HEK293 (cell line): ENCODE measurements around the gene KRTAP5-2.
A peak's percentile ranks its signal among the peaks of the same experiment; 100 is the strongest.

Source experiments
- CTCF ChIA-PET: fragments of 350-600 bp; formaldehyde crosslinking; extraction: SDS; loops from one replicate; lab custom pipeline; 2021; ENCODE audit warnings: antibody characterized with exemption; lab: Yijun Ruan, JAX
- POLR2A ChIA-PET: fragments of 300-600 bp; formaldehyde crosslinking; extraction: SDS; loops from one replicate; lab custom pipeline; 2020; ENCODE audit warnings: antibody characterized with exemption, inconsistent platforms; lab: Yijun Ruan, JAX
- H3K27ac ChIP-seq: fragments of 200-500 bp; sonication (Bioruptor generic); 2 replicates; pipeline ENCODE4 v1.5.1; 2014; ENCODE audit warnings: low read depth, low read length, control low read depth, inconsistent platforms; ENCODE audit errors: extremely low read depth
- H3K36me3 ChIP-seq, 2 experiments: fragments of 200-500 bp in 1 of 2; sonication (Bioruptor generic) in 1 of 2; 1 replicate in 1 of 2; 2 replicates in 1 of 2; pipeline ENCODE4 v1.5.1; 2014 to 2017; ENCODE audit warnings: inconsistent platforms in 2 of 2, low read length in 2 of 2; ENCODE audit not compliant: control insufficient read depth in 2 of 2, insufficient read depth in 1 of 2
- H3K4me1 ChIP-seq: fragments of 200-500 bp; sonication (Bioruptor generic); 2 replicates; pipeline ENCODE4 v1.5.1; 2014; ENCODE audit warnings: mild to moderate bottlenecking, low read length, inconsistent platforms; ENCODE audit not compliant: control insufficient read depth, insufficient read depth
- H3K4me3 ChIP-seq: 2 replicates; pipeline ENCODE4 v1.5.1; 2011; ENCODE audit warnings: low read depth, mild to moderate bottlenecking, control low read depth, low read length, moderate library complexity
- H3K9me3 ChIP-seq: fragments of 200-500 bp; sonication (Bioruptor generic); 2 replicates; pipeline ENCODE4 v1.5.1; 2014; ENCODE audit warnings: low read depth, low read length, inconsistent platforms; ENCODE audit not compliant: control insufficient read depth, insufficient read depth
- BCL11B ChIP-seq: fragments of 450-650 bp; formaldehyde crosslinking; IDR thresholded peaks from 2 replicates; pipeline ENCODE4 v1.5.1; 2016; ENCODE audit warnings: low read depth, missing biosample characterization, missing genetic modification characterization
- IKZF3 ChIP-seq: fragments of 450-650 bp; IDR thresholded peaks from 2 replicates; pipeline ENCODE4 v1.5.0; 2018; ENCODE audit warnings: missing biosample characterization, mild to moderate bottlenecking, missing genetic modification characterization, moderate library complexity
- REPIN1 ChIP-seq: fragments of 450-650 bp; formaldehyde crosslinking; IDR thresholded peaks from 2 replicates; pipeline ENCODE4 v1.5.1; 2017; ENCODE audit warnings: missing biosample characterization, missing genetic modification characterization, low read depth
- SALL2 ChIP-seq: fragments of 450-650 bp; formaldehyde crosslinking; IDR thresholded peaks from 2 replicates; pipeline ENCODE4 v1.5.0; 2017; ENCODE audit warnings: missing biosample characterization, mild to moderate bottlenecking, missing genetic modification characterization, borderline replicate concordance
- SP3 ChIP-seq: fragments of 450-650 bp; formaldehyde crosslinking; IDR thresholded peaks from 2 replicates; pipeline ENCODE4 v1.5.1; 2016; ENCODE audit warnings: missing biosample characterization, missing genetic modification characterization
- TRIM28 ChIP-seq: IDR thresholded peaks from 2 replicates; pipeline ENCODE4 v1.6.1; 2011; ENCODE audit warnings: low read length, control low read depth, borderline replicate concordance
- TSHZ1 ChIP-seq: fragments of 450-650 bp; formaldehyde crosslinking; IDR thresholded peaks from 2 replicates; pipeline ENCODE4 v1.5.1; 2016; ENCODE audit warnings: missing biosample characterization, missing genetic modification characterization, borderline replicate concordance
- ZBTB20 ChIP-seq: fragments of 450-650 bp; formaldehyde crosslinking; IDR thresholded peaks from 2 replicates; pipeline ENCODE4 v1.5.1; 2016; ENCODE audit warnings: missing biosample characterization, missing genetic modification characterization
- ZBTB48 ChIP-seq: fragments of 450-650 bp; formaldehyde crosslinking; IDR thresholded peaks from 2 replicates; pipeline ENCODE4 v1.5.1; 2016; ENCODE audit warnings: missing biosample characterization, missing genetic modification characterization
- ZBTB7A ChIP-seq: fragments of 450-650 bp; formaldehyde crosslinking; IDR thresholded peaks from 2 replicates; pipeline ENCODE4 v1.5.1; 2016; ENCODE audit warnings: low read depth, missing biosample characterization, missing genetic modification characterization
- ZNF112 ChIP-seq: fragments of 450-650 bp; formaldehyde crosslinking; IDR thresholded peaks from 2 replicates; pipeline ENCODE4 v1.5.0; 2017; ENCODE audit warnings: missing biosample characterization, missing genetic modification characterization
- ZNF157 ChIP-seq: fragments of 450-650 bp; formaldehyde crosslinking; IDR thresholded peaks from 2 replicates; pipeline ENCODE4 v1.5.1; 2016; ENCODE audit warnings: missing biosample characterization, missing genetic modification characterization
- ZNF354C ChIP-seq: fragments of 450-650 bp; formaldehyde crosslinking; IDR thresholded peaks from 2 replicates; pipeline ENCODE4 v1.5.1; 2016; ENCODE audit warnings: missing biosample characterization, missing genetic modification characterization, low read depth, borderline replicate concordance
- ZNF423 ChIP-seq: fragments of 450-650 bp; formaldehyde crosslinking; IDR thresholded peaks from 2 replicates; pipeline ENCODE4 v1.5.1; 2016; ENCODE audit warnings: missing biosample characterization, missing genetic modification characterization
- ZNF530 ChIP-seq: fragments of 450-650 bp; formaldehyde crosslinking; IDR thresholded peaks from 2 replicates; pipeline ENCODE4 v1.5.1; 2016; ENCODE audit warnings: low read depth, missing biosample characterization, missing genetic modification characterization
- ZNF561 ChIP-seq: fragments of 450-650 bp; IDR thresholded peaks from 2 replicates; pipeline ENCODE4 v1.5.1; 2018; ENCODE audit warnings: missing biosample characterization, missing genetic modification characterization, borderline replicate concordance
- ZNF623 ChIP-seq: fragments of 450-650 bp; formaldehyde crosslinking; IDR thresholded peaks from 2 replicates; pipeline ENCODE4 v1.5.1; 2016; ENCODE audit warnings: missing biosample characterization, missing genetic modification characterization
- ZNF658 ChIP-seq: fragments of 450-650 bp; formaldehyde crosslinking; IDR thresholded peaks from 2 replicates; pipeline ENCODE4; 2016; ENCODE audit warnings: missing biosample characterization, missing genetic modification characterization
- ZNF747 ChIP-seq: fragments of 450-650 bp; formaldehyde crosslinking; IDR thresholded peaks from 2 replicates; pipeline ENCODE4 v1.5.1; 2016; ENCODE audit warnings: missing biosample characterization, missing genetic modification characterization
- ZXDB ChIP-seq: fragments of 450-650 bp; formaldehyde crosslinking; IDR thresholded peaks from 2 replicates; pipeline ENCODE4 v1.5.1; 2016; ENCODE audit warnings: missing biosample characterization, missing genetic modification characterization
- TF ChIP-seq, protein P1 (sequence below): fragments of 450-650 bp; formaldehyde crosslinking; IDR thresholded peaks from 2 replicates; pipeline ENCODE4; 2016; ENCODE audit warnings: missing biosample characterization, missing genetic modification characterization
- TF ChIP-seq, protein P2 (sequence below): fragments of 450-650 bp; formaldehyde crosslinking; conservative IDR thresholded peaks from 2 replicates; pipeline ENCODE4 v1.5.1; 2016; ENCODE audit warnings: low read depth, missing biosample characterization, missing genetic modification characterization
- TF ChIP-seq, protein P3 (sequence below): fragments of 450-650 bp; formaldehyde crosslinking; IDR thresholded peaks from 2 replicates; pipeline ENCODE4 v1.5.1; 2016; ENCODE audit warnings: missing biosample characterization, missing genetic modification characterization

KRTAP5-2 gene

GRCh38 chr11:1572197-1573076 is 25.7 kb downstream of the KRTAP5-2 start, which contains the start of gene DUSP8 (continued):
- TF ChIP-seq ZNF623 (tag by site-specific recombination) (no peak), ZXDB (no peak), ZBTB7A (no peak), REPIN1 (tag by site-specific recombination) (no peak), ZNF658 (tag by site-specific recombination) (no peak), SP3 (tag by site-specific recombination) (no peak), BCL11B (tag by site-specific recombination) (no peak)
- TF ChIP-seq, protein P1, sequence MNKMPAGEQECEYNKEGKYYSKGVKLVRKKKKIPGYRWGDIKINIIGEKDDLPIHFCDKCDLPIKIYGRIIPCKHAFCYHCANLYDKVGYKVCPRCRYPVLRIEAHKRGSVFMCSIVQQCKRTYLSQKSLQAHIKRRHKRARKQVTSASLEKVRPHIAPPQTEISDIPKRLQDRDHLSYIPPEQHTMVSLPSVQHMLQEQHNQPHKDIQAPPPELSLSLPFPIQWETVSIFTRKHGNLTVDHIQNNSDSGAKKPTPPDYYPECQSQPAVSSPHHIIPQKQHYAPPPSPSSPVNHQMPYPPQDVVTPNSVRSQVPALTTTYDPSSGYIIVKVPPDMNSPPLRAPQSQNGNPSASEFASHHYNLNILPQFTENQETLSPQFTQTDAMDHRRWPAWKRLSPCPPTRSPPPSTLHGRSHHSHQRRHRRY (tag by site-specific recombination): no peak
- TF ChIP-seq, protein P2, sequence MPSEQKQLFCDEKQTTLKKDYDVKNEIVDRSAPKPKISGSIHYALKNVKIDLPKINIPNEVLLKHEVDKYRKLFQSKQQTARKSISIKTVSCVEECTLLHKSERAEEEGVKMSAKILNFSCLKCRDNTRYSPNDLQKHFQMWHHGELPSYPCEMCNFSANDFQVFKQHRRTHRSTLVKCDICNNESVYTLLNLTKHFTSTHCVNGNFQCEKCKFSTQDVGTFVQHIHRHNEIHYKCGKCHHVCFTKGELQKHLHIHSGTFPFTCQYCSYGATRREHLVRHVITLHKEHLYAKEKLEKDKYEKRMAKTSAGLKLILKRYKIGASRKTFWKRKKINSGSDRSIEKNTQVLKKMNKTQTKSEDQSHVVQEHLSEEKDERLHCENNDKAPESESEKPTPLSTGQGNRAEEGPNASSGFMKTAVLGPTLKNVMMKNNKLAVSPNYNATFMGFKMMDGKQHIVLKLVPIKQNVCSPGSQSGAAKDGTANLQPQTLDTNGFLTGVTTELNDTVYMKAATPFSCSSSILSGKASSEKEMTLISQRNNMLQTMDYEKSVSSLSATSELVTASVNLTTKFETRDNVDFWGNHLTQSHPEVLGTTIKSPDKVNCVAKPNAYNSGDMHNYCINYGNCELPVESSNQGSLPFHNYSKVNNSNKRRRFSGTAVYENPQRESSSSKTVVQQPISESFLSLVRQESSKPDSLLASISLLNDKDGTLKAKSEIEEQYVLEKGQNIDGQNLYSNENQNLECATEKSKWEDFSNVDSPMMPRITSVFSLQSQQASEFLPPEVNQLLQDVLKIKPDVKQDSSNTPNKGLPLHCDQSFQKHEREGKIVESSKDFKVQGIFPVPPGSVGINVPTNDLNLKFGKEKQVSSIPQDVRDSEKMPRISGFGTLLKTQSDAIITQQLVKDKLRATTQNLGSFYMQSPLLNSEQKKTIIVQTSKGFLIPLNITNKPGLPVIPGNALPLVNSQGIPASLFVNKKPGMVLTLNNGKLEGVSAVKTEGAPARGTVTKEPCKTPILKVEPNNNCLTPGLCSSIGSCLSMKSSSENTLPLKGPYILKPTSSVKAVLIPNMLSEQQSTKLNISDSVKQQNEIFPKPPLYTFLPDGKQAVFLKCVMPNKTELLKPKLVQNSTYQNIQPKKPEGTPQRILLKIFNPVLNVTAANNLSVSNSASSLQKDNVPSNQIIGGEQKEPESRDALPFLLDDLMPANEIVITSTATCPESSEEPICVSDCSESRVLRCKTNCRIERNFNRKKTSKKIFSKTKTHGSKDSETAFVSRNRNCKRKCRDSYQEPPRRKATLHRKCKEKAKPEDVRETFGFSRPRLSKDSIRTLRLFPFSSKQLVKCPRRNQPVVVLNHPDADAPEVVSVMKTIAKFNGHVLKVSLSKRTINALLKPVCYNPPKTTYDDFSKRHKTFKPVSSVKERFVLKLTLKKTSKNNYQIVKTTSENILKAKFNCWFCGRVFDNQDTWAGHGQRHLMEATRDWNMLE: no peak

DNA sequence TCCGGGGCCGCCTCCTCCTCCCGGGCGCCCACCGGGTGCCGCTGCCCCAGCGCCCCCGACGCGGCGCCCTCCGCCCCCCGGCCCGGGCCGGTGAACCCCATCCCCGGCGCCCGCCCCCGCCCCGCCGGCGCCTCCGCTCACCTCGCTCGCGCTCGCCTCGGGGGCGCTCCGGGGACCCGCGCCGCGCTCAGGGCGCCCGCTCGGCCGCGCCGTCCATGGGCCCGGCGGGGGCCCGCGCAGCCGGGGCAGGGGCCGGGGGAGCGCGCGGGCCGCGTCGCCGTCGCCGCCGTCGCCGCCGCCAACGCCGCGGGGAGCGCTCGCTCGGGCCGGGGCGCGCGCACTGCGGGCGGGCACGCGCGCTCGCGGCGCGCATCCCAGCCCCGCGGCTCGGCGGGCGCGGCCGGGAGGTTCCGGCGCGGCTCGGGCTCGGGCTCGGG is 26.3 kb downstream of the KRTAP5-2 start:
- ChIA-PET POLR2A (no interaction called here), CTCF (no interaction called here)
- H3K4me1 ChIP-seq: no peaks in the 10 kb centered on the region; the same call in 1 of the 2 replicates
- peak overlapping the region; percentile 75 for H3K4me3 ChIP-seq
- no peak overlapping the region; the same call in 1 of the 2 replicates for H3K27ac ChIP-seq
- no peaks in the 10 kb centered on the region for H3K9me3 ChIP-seq
- H3K36me3 ChIP-seq: peaks cover 0 to 6% of the 10 kb centered on the region in 2 experiments; a peak in 1 of 3 replicates
- no peak for TF ChIP-seq ZNF530 (tag by site-specific recombination)
- no peak for TF ChIP-seq ZNF112 (tag by site-specific recombination)
- no peak for TF ChIP-seq SALL2 (tag by site-specific recombination)
- TF ChIP-seq IKZF3 (tag by site-specific recombination): no peak
- no peak for TF ChIP-seq ZBTB20 (tag by site-specific recombination)
- TF ChIP-seq ZNF354C: no peak
- TF ChIP-seq TRIM28: no peak
- no peak for TF ChIP-seq ZBTB48 (tag by site-specific recombination)
- TF ChIP-seq ZNF561 (tag by site-specific recombination): no peak
- TF ChIP-seq, protein P3, sequence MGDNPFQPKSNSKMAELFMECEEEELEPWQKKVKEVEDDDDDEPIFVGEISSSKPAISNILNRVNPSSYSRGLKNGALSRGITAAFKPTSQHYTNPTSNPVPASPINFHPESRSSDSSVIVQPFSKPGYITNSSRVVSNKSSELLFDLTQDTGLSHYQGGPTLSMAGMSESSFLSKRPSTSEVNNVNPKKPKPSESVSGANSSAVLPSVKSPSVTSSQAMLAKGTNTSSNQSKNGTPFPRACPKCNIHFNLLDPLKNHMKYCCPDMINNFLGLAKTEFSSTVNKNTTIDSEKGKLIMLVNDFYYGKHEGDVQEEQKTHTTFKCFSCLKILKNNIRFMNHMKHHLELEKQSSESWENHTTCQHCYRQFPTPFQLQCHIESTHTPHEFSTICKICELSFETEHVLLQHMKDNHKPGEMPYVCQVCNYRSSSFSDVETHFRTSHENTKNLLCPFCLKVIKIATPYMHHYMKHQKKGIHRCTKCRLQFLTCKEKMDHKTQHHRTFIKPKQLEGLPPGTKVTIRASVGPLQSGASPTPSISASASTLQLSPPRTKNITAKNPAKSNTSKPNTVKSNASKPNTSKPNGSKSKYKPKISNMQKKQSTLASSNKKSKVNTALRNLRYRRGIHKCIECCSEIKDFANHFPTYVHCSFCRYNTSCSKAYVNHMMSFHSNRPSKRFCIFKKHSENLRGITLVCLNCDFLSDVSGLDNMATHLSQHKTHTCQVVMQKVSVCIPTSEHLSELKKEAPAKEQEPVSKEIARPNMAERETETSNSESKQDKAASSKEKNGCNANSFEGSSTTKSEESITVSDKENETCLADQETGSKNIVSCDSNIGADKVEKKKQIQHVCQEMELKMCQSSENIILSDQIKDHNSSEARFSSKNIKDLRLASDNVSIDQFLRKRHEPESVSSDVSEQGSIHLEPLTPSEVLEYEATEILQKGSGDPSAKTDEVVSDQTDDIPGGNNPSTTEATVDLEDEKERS (tag by site-specific recombination): no peak
- TF ChIP-seq ZNF623 (tag by site-specific recombination): no peak
- no peak for TF ChIP-seq ZNF157
- TF ChIP-seq ZNF423 (tag by site-specific recombination): no peak
- TF ChIP-seq ZNF747 (tag by site-specific recombination): no peak
- no peak for TF ChIP-seq TSHZ1 (tag by site-specific recombination)
